CD4-positive, alpha-beta T cell treated with Interleukin-6 for 4 hours (primary cell): ENCODE results near the gene USP48.
A peak's percentile ranks its signal among the peaks of the same experiment; 100 is the strongest.

Experiments used
- DNase-seq: peaks from one replicate; pipeline ENCODE4 v3.0.0-alpha.2; 2020; ENCODE audit warnings: mixed read lengths

Gene USP48

GRCh38 chr1:21665711-21666575 lies 117.0 kb downstream of the USP48 start:
- no peak for DNase-seq

GRCh38 chr1:21664806-21665588 lies 118.0 kb downstream of the USP48 start:
- no peak for DNase-seq

GRCh38 chr1:21663951-21664805 lies 118.8 kb downstream of the USP48 start:
- no peak for DNase-seq

- DNase-seq, result no peak
Measured at GRCh38 chr1:21663248-21663950, 119.5 kb downstream of the USP48 start.

- no peak for DNase-seq
Measured at GRCh38 chr1:21662426-21663247, 120.3 kb downstream of the USP48 start.

GRCh38 chr1:21661886-21662285 lies 121.1 kb downstream of the USP48 start:
- DNase-seq, result no peak

- no peak for DNase-seq
Measured at GRCh38 chr1:21659924-21660326, 123.0 kb downstream of the USP48 start.

GRCh38 chr1:21659099-21659923 lies 123.6 kb downstream of the USP48 start:
- peak; percentile 76 for DNase-seq

GRCh38 chr1:21657456-21658190 lies 125.3 kb downstream of the USP48 start:
- no peak for DNase-seq

- no peak for DNase-seq
Measured at GRCh38 chr1:21655748-21656147, 127.2 kb downstream of the USP48 start.

- DNase-seq, result no peak
Measured at GRCh38 chr1:21655259-21655658, 127.7 kb downstream of the USP48 start.

GRCh38 chr1:21654209-21654608 lies 128.7 kb downstream of the USP48 start:
- DNase-seq, result no peak

GRCh38 chr1:21653744-21654100 lies 129.2 kb downstream of the USP48 start:
- DNase-seq, result no peak

- no peak for DNase-seq
Measured at GRCh38 chr1:21652937-21653743, 129.8 kb downstream of the USP48 start.

- no peak for DNase-seq
Measured at GRCh38 chr1:21652101-21652936, 130.6 kb downstream of the USP48 start.

GRCh38 chr1:21651214-21652042 lies 131.5 kb downstream of the USP48 start:
- DNase-seq, result peak; percentile 67

GRCh38 chr1:21650400-21650799 lies 132.5 kb downstream of the USP48 start:
- DNase-seq, result no peak
